NCI-H146 treated with DMSO at 0.1 percent for 48 hours (cell line): ENCODE measurements around the gene EBF3.

Experiments used
- DNase-seq: peaks from one replicate; lab custom pipeline; 2025; ENCODE audit not compliant: unreplicated experiment; lab: John Stamatoyannopoulos, UW

EBF3 gene, protein sequence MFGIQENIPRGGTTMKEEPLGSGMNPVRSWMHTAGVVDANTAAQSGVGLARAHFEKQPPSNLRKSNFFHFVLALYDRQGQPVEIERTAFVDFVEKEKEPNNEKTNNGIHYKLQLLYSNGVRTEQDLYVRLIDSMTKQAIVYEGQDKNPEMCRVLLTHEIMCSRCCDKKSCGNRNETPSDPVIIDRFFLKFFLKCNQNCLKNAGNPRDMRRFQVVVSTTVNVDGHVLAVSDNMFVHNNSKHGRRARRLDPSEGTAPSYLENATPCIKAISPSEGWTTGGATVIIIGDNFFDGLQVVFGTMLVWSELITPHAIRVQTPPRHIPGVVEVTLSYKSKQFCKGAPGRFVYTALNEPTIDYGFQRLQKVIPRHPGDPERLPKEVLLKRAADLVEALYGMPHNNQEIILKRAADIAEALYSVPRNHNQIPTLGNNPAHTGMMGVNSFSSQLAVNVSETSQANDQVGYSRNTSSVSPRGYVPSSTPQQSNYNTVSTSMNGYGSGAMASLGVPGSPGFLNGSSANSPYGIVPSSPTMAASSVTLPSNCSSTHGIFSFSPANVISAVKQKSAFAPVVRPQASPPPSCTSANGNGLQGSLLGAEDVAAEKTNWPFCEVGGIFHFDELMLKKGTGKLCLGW

DNA sequence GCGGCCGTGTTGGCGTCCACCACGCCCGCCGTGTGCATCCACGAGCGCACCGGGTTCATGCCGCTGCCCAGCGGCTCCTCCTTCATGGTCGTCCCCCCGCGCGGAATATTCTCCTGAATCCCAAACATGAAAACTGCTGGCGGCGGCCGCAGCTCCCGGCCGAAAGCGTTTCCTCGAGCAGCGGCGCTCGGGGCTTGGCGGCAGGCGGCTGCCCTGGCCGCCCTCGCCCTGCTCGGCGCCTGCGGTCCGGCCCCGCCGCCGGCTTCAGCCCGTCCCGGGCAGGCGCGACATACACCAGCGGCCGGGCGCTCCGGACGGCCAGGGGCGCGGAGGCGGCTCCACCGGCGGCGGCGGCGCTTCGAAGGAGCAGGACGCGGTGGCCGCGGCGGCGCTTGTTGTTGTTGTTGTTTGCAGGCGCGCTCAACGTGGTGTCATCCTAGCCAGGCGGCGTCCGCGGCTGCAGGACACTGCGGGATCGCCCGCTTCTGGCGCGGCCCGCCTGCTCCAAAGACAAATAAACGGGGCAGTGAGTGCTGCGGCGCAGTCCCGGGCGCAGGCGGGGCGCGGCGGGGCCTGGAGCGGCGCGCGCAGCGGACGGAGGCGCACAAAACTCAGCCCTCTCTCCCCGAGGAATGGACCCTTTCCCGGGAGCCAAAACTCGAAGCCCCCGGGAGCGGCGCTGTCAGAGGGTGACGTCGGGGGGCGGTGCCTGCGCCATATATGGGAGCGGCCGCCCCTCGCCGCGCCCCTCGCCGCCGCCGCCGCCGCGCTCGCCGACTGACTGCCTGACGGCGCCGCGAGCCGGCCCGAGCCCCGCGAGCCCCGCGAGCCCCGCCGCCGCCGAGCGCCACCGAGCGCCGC lies at the start of gene EBF3:
Gene EBF3, minus strand, starts transcription at position 634 of the 861 bp plus-strand sequence. Its CDS starts 506 bp downstream, at position 128.
- no peak for DNase-seq

DNA sequence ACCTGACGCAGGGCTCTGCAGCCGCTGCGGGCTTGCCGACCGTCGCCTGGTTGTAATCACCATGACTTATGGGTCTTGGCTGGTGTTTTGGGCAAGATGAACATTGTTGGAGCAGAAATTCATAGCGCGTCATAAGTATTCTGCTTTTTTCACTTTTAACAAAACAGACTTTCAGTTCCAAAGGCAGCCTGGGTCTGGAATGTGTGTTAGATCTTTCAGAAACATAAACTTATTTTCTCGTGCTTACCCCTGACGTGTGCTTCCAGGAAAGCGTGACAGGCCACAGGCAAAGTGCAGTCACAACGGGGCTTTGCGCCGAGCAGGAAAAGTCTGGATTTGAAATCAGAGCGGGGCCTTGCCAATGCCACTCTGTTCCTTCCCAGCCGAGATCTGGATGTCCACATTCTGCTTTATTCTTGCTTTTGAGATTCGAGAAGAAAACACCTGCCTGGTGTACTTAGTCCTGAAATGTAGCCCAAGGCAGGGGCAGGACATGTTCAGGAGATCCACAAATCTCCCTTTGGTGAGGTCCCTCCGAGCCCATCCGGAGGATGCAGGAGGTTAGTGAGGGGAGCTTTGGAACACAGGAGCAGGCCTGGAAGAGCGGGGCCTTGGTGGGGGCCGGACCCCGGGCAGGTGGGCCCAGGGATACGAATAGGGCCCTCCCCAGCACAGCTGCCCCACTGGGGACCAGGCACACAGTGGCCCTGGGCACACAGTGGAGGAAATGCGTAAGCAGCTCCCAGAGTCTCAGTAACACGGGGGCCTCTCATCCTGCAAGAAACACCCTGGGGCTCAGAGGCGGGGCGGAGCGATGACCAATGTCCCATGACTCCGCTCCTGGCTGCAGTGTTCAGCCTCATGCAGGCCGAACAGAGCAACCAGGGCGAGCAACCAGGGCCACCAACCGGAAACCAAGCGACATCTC lies 49.5 kb upstream of the EBF3 start:
- DNase-seq = no peak

DNA sequence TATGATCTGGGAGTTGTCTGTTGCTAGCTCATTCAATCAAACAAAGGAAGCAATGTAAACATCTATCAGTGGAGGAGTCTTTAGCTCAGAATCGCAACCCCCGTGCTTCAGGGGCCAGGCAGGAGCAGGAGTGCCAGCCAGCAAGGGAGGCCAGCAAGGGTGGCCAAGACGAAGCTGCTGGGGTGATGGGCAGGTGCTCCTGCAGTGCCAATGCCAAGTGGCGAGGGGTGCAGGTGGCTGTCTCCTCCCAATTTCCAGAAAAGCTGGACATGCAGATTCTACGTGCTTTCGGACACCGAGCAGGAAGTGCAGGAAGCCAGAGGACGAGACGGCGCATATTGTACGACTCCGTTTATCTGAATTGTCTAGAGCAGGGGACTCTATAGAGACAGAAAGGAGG lies 48.1 kb upstream of the EBF3 start:
- no peak for DNase-seq

GRCh38 chr10:130010653-130011052 lies 46.6 kb upstream of the EBF3 start:
- no peak for DNase-seq

GRCh38 chr10:130009228-130009627 lies 45.2 kb upstream of the EBF3 start:
- DNase-seq = no peak

GRCh38 chr10:130003787-130004613 lies 39.9 kb upstream of the EBF3 start:
- no peak for DNase-seq

DNA sequence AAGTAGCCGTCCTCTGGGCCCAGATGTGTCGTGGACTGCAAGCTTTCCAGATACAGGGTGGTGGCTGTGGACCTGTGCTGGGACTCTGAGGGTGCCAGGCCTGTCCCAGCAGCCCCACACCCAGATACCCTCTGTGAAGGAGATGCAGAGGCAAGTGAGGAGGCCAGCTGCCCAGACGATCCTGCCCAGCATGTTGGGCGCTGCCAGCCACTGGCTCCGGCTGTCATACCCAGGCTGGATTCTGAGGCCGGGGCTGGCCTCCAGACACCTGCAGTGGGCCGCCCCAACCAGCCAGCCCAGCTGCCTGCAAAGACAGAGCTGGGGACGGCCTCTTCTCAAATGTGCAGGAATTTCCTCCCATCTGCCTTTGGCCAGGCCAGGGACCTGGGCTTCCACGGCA lies 39.1 kb upstream of the EBF3 start:
- no peak for DNase-seq

DNA sequence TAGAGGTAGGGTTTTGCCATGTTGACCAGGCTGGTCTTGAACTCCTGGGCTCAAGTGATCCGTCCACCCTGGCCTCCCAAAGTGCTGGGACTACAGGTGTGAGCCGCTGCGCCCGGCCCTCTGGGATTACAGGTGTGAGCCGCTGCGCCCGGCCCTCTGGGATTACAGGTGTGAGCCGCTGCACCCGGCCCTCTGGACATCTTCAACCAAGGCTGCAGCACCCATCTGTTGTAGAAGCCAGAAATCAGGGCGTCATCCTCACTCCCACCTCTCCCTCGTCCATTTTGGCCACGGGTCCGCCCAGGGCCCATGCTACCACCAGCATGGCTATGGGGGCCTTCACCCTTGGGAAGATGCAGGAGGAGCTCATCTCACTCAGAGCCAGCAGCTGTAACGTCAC lies 38.5 kb upstream of the EBF3 start:
- no peak for DNase-seq

- DNase-seq = no peak
Measured at GRCh38 chr10:130000918-130001317, 36.8 kb upstream of the EBF3 start.

GRCh38 chr10:129999140-129999539 lies 35.1 kb upstream of the EBF3 start:
- no peak for DNase-seq

GRCh38 chr10:129993621-129994020 lies 29.5 kb upstream of the EBF3 start:
- no peak for DNase-seq

GRCh38 chr10:129992356-129992755 lies 28.3 kb upstream of the EBF3 start:
- no peak for DNase-seq

DNA sequence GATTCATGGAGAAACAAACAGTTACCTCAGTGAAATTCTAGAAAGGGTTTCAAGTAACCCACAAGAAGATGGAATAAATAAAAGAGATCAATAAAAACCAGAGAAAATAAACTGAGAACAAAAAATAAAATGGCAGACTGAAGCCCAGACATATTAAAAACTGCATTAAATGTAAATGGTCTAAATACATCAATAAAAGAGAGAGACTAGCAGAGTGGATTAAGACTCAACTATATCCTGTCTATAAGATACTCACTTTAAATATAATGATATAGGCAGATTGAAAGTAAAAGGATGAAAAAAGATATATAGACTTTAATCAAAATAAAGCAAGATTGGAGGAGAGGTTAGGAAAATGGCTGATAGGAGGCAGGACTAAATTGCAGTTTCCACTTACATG lies 18.8 kb upstream of the EBF3 start:
- DNase-seq = no peak

GRCh38 chr10:129978980-129979379 lies 14.9 kb upstream of the EBF3 start:
- no peak for DNase-seq

DNA sequence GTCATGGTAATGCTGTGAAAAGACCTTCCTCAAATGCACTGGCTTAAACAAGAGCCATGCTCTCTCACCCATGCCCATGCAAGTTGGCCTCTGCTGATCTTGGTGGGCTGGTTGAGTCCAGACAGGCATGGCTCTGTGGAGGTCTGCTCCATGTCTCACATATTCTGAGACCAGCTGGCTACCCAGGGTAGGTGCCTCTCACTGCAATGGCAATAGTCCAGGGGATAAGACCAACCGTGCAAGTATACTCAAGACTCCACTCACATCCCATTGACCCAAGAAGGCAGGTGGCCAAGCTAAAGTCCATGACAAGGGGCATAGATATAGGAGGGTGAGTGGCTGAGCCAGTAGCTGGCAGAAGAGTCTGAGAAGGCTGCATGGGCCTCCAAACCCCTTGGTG lies 14.2 kb upstream of the EBF3 start:
- no peak for DNase-seq

DNA sequence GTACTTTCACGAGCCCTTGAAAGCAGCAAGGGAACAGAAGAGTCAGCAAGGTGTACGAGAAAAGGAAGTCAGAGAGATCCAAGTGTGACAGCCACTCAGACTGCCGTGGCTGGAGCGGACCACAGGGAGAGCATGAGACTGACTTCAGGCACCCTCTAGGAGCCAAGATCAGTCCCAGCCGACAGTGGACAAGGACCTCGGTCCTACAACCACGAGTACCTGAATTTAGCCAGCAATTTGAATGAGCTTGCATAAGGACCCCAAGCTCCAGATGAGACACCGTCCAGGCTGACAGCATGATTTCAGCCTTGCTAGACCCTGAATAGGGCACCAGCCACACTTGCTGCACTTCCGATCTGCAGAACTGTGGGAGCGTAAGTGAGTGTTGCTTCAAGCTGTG lies 13.7 kb upstream of the EBF3 start:
- no peak for DNase-seq

DNA sequence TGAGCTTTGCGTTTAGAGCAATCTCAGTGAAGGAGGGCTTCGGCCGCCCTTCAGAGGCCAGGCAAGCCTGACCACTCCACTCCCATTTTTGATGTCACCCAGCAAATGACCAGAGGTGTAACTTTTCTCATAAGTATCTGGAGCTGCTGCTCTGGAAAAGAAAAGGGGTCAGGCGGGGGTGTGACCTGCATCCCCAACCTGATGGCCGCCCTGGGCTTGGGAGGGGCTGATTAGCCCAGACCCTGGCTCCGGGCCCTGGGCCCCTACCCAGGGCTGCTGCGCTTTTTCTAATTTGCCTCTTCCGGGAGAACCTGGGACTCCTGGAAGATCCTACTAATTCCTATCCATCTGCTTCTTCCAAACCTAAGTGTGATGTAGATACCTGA lies 9.6 kb upstream of the EBF3 start:
- no peak for DNase-seq

- no peak for DNase-seq
Measured at GRCh38 chr10:129972966-129973673, 9.0 kb upstream of the EBF3 start.
